HCT116 (cell line): ENCODE data around the gene PEAK1. TPM values are rescaled to one million over a fixed set of nuclear protein-coding genes. Genes with fewer than 3 reads are reported as not detected.

ENCODE experiments used
- ATAC-seq: fragments of 200-7000 bp; cut with Tn5 transposase; 2 replicates; pipeline ENCODE4 v1.9.1; 2020; ENCODE audit warnings: mild to moderate bottlenecking, moderate library complexity
- BruUV-seq: library from RNA; stranded (reverse); fragments of 400-500 nt; replicated peaks from 2 replicates; lab custom pipeline; 2021; lab: Mats Ljungman, UMichigan
- CTCF ChIA-PET: fragments of 300-600 bp; sonication (Branson Sonifier 250); formaldehyde crosslinking; loops from one replicate; lab custom pipeline; 2021; ENCODE audit warnings: antibody characterized with exemption; lab: Charles Lee
- POLR2A ChIA-PET: fragments of 300-600, 350-600 bp; sonication (Branson Sonifier 250); formaldehyde crosslinking; loops from one replicate; lab custom pipeline; 2021; ENCODE audit warnings: antibody characterized with exemption; lab: Charles Lee
- RAD21 ChIA-PET, 2 experiments: fragments of 300-600 bp; sonication (Branson Sonifier 250); formaldehyde crosslinking; loops; one replicate each; lab custom pipeline; 2023; ENCODE audit warnings: low total read pairs in 2 of 2; ENCODE audit not compliant: uncharacterized antibody in 2 of 2, unreplicated experiment in 2 of 2, low non-redundant PET in 1 of 2; lab: Charles Lee
- DNase-seq: peaks from one replicate; pipeline ENCODE4 v3.0.0-alpha.2; 2010; ENCODE audit warnings: low read depth, low spot score
- H2AFZ ChIP-seq: fragments of 200-600 bp; shearing (Covaris generic), sonication (generic); 2 replicates; pipeline ENCODE4 v1.6.1; 2017; ENCODE audit warnings: low read depth, mixed run types, mixed read lengths, antibody characterized with exemption, low read length; ENCODE audit not compliant: poor library complexity, severe bottlenecking
- H3K27ac ChIP-seq: 2 replicates; pipeline ENCODE4 v1.5.1; 2012; ENCODE audit warnings: low read depth, low read length
- H3K27me3 ChIP-seq: fragments of 200-600 bp; sonication (generic); 2 replicates; pipeline ENCODE4 v1.6.1; 2016; ENCODE audit warnings: mixed run types, low read length, mixed read lengths; ENCODE audit not compliant: insufficient read depth
- H3K36me3 ChIP-seq, 2 experiments: fragments of 200-500 bp in 1 of 2; fragments of 200-600 bp in 1 of 2; sonication (Bioruptor generic) in 1 of 2; sonication (generic) in 1 of 2; 2 replicates each; pipeline versions ENCODE4 v1.5.1 to v1.6.1; 2014 to 2016; ENCODE audit warnings: low read length in 2 of 2, inconsistent platforms in 1 of 2, mixed read lengths in 1 of 2, mixed run types in 1 of 2; ENCODE audit not compliant: insufficient read depth in 2 of 2, control insufficient read depth in 1 of 2
- H3K4me1 ChIP-seq, 2 experiments: fragments of 200-600 bp in 1 of 2; sonication (generic) in 1 of 2; 2 replicates each; pipeline versions ENCODE4 v1.5.1 to v1.6.1; 2012 to 2017; ENCODE audit warnings: low read length in 2 of 2, inconsistent platforms in 1 of 2, mild to moderate bottlenecking in 1 of 2, mixed read lengths in 1 of 2, mixed run types in 1 of 2, moderate library complexity in 1 of 2; ENCODE audit not compliant: insufficient read depth in 2 of 2, control insufficient read depth in 1 of 2
- H3K4me2 ChIP-seq: fragments of 200-600 bp; sonication (generic); 2 replicates; pipeline ENCODE4 v1.6.1; 2017; ENCODE audit warnings: mixed run types, low read length, mixed read lengths
- H3K4me3 ChIP-seq, 2 experiments: fragments of 200-600 bp in 1 of 2; sonication (generic) in 1 of 2; replicated peaks in 1 of 2; 2 replicates each; pipeline ENCODE4 v1.5.1; 2011 to 2016; ENCODE audit warnings: low read length in 2 of 2, control low read depth in 1 of 2, low read depth in 1 of 2, mild to moderate bottlenecking in 1 of 2, mixed read lengths in 1 of 2, mixed run types in 1 of 2
- H3K79me2 ChIP-seq: fragments of 200-600 bp; sonication (generic); 2 replicates; pipeline ENCODE4 v1.6.1; 2017; ENCODE audit warnings: mild to moderate bottlenecking, mixed run types, low read length, moderate library complexity, mixed read lengths; ENCODE audit not compliant: insufficient read depth
- H3K9ac ChIP-seq: fragments of 200-600 bp; sonication (generic); 2 replicates; pipeline ENCODE4 v1.6.1; 2016; ENCODE audit warnings: low read length, mixed read lengths
- H3K9me2 ChIP-seq: fragments of 200-600 bp; sonication (generic), shearing (Covaris generic); 2 replicates; pipeline ENCODE4 v1.6.1; 2017; ENCODE audit warnings: mixed run types, mild to moderate bottlenecking, moderate library complexity; ENCODE audit not compliant: insufficient read depth
- H3K9me3 ChIP-seq, 2 experiments: fragments of 200-500 bp in 1 of 2; fragments of 200-600 bp in 1 of 2; sonication (Bioruptor generic) in 1 of 2; sonication (generic) in 1 of 2; 2 replicates each; pipeline ENCODE4 v1.6.1; 2014 to 2017; ENCODE audit warnings: low read length in 2 of 2, mixed read lengths in 2 of 2, inconsistent platforms in 1 of 2, low read depth in 1 of 2, mild to moderate bottlenecking in 1 of 2, mixed run types in 1 of 2, moderate library complexity in 1 of 2; ENCODE audit not compliant: control insufficient read depth in 1 of 2, insufficient read depth in 1 of 2
- H4K20me1 ChIP-seq: fragments of 200-600 bp; sonication (generic), shearing (Covaris generic); 2 replicates; pipeline ENCODE4 v1.6.1; 2017; ENCODE audit warnings: mixed run types, mild to moderate bottlenecking, moderate library complexity; ENCODE audit not compliant: insufficient read depth
- CBX3 ChIP-seq: IDR thresholded peaks from 2 replicates; pipeline ENCODE4 v1.6.1; 2012; ENCODE audit warnings: low read depth
- EGR1 ChIP-seq: IDR thresholded peaks from 2 replicates; pipeline ENCODE4 v1.6.1; 2012; ENCODE audit warnings: low read depth
- ELF1 ChIP-seq: IDR thresholded peaks from 2 replicates; pipeline ENCODE4 v1.6.1; 2012; ENCODE audit warnings: low read depth, borderline replicate concordance
- EZH2phosphoT487 ChIP-seq: fragments of 200-600 bp; IDR thresholded peaks from 2 replicates; pipeline ENCODE4 v1.6.1; 2018; ENCODE audit warnings: antibody characterized with exemption, borderline replicate concordance
- FOSL1 ChIP-seq: IDR thresholded peaks from 2 replicates; pipeline ENCODE4 v1.6.1; 2012; ENCODE audit warnings: low read depth
- RAD21 ChIP-seq: IDR thresholded peaks from 2 replicates; pipeline ENCODE4 v1.6.1; 2012; ENCODE audit warnings: low read depth, mild to moderate bottlenecking
- SRF ChIP-seq: IDR thresholded peaks from 2 replicates; pipeline ENCODE4 v1.6.1; 2012; ENCODE audit warnings: low read depth
- YY1 ChIP-seq: IDR thresholded peaks from 2 replicates; pipeline ENCODE4 v1.6.1; 2011; ENCODE audit warnings: low read length, low read depth, moderate library complexity, mild to moderate bottlenecking; ENCODE audit not compliant: insufficient replicate concordance; ENCODE audit errors: extremely low read depth
- ZFX ChIP-seq: fragments of 450-650 bp; IDR thresholded peaks from 2 replicates; pipeline ENCODE4 v1.6.1; 2017
- intact Hi-C: fragments of 100-400 bp; cut with micrococcal nuclease; formaldehyde crosslinking; loops from 2 replicates; pipeline ENCODE4 v1.10.0; 2022
- total RNA-seq: library from RNA; stranded (reverse); gene quantifications from one replicate; pipeline ENCODE4 v1.2.1, GENCODE V29; 2021; ENCODE audit not compliant: unreplicated experiment
- TF ChIP-seq, protein P1 (sequence below), 3 experiments: fragments of 200-600 bp in 1 of 3; sonication (generic) in 1 of 3; IDR thresholded peaks in 2 of 3; conservative IDR thresholded peaks in 1 of 3; 2 replicates each; pipeline ENCODE4 v1.5.1; 2012 to 2017; ENCODE audit warnings: low read depth in 2 of 3, low read length in 2 of 3, antibody characterized with exemption in 1 of 3, borderline replicate concordance in 1 of 3, control low read depth in 1 of 3, mild to moderate bottlenecking in 1 of 3, mixed read lengths in 1 of 3, mixed run types in 1 of 3, moderate library complexity in 1 of 3; ENCODE audit not compliant: insufficient read depth in 1 of 3

The PEAK1 gene
- total RNA-seq, 1 experiment from 2014 or later: 23.4 TPM

DNA sequence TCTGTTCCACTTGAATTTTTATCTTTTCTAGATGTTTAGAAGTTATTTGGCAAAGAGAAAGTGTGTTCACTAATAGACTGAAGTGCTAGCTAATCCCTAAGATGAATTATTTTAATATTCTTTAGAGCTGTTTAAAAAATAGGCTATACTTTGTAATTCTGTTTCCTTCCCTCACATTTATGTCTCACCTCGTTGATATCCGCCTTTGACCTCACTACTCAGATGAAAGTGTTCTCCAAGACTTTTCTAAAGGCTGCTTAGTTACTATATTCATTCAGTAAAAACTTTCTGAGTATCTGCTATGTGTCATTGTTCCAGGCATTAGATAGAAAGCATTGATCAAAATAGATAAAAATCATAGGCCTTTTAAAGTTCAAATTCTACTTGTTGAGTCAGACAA lies 39.1 kb upstream of the PEAK1 start:
- intact Hi-C loops: no loop called here
- CTCF ChIA-PET: interaction anchor here (1.1 kb wide), 1 partner anchor 85 kb away, joined by 3 read pairs; no protein-coding TSS in a partner anchor
- no peaks in the 10 kb centered on the region for H3K9me3 ChIP-seq
- TF ChIP-seq, protein P1, sequence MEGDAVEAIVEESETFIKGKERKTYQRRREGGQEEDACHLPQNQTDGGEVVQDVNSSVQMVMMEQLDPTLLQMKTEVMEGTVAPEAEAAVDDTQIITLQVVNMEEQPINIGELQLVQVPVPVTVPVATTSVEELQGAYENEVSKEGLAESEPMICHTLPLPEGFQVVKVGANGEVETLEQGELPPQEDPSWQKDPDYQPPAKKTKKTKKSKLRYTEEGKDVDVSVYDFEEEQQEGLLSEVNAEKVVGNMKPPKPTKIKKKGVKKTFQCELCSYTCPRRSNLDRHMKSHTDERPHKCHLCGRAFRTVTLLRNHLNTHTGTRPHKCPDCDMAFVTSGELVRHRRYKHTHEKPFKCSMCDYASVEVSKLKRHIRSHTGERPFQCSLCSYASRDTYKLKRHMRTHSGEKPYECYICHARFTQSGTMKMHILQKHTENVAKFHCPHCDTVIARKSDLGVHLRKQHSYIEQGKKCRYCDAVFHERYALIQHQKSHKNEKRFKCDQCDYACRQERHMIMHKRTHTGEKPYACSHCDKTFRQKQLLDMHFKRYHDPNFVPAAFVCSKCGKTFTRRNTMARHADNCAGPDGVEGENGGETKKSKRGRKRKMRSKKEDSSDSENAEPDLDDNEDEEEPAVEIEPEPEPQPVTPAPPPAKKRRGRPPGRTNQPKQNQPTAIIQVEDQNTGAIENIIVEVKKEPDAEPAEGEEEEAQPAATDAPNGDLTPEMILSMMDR (IDR thresholded peaks at IDR 0.05 in 2 of 3, conservative IDR thresholded peaks at IDR 0.05 in 1 of 3; ENCODE audit: borderline replicate concordance in 1 of 3, insufficient read depth in 1 of 3, low read depth in 2 of 3, low read length in 2 of 3): no peak
- TF ChIP-seq ZFX (no peak), SRF (no peak), ELF1 (no peak), CBX3 (no peak), RAD21 (no peak), YY1 (no peak), EZH2phosphoT487 (no peak), FOSL1 (no peak), EGR1 (no peak)
- H3K27ac ChIP-seq: no peak overlapping the region
- POLR2A ChIA-PET: no interaction called here
- H3K4me1 ChIP-seq: no peaks in the 10 kb centered on the region; a peak in 1 of 4 replicates
- ATAC-seq: no peak
- no peak overlapping the region for H3K4me3 ChIP-seq
- no peaks in the 10 kb centered on the region for H3K27me3 ChIP-seq
- no peaks in the 10 kb centered on the region for H4K20me1 ChIP-seq
- no peaks in the 10 kb centered on the region for H3K79me2 ChIP-seq
- no peak overlapping the region for H3K9ac ChIP-seq
- DNase-seq: no peak
- H2AFZ ChIP-seq: no peak overlapping the region
- no peaks in the 10 kb centered on the region for H3K9me2 ChIP-seq
- BruUV-seq: no TSS peak
- H3K36me3 ChIP-seq: peaks cover under 1 to 4% of the 10 kb centered on the region in 2 experiments; a peak in 1 of 4 replicates
- no peak overlapping the region for H3K4me2 ChIP-seq
- RAD21 ChIA-PET: no interaction called here
